Epithelial cell of proximal tubule (primary cell): ENCODE data around the gene MRPL22. TPM values are rescaled to one million over a fixed set of nuclear protein-coding genes. Genes with fewer than 3 reads are reported as not detected.
"Not testable (repeated sequence)": the region's sequence is repeated elsewhere in the genome, so short reads cannot be mapped to it uniquely, and the experiment has no call there.

Source experiments
- DNase-seq: peaks from one replicate; pipeline ENCODE4 v3.0.0-alpha.2; 2011; ENCODE audit warnings: low read depth
- H3K4me3 ChIP-seq: 2 replicates; pipeline ENCODE4 v1.5.1; 2011; ENCODE audit warnings: low read depth, mild to moderate bottlenecking, low read length
- total RNA-seq: library from RNA; depleted of rRNA; stranded (reverse); fragments of >200 nt; gene quantifications from 2 replicates; pipeline ENCODE4 v1.2.3, GENCODE V29; 2015
- TF ChIP-seq, protein P1 (sequence below): conservative IDR thresholded peaks from 2 replicates; pipeline ENCODE4 v1.5.1; 2012; ENCODE audit warnings: low read depth, mild to moderate bottlenecking, low read length

Gene MRPL22
- total RNA-seq, 1 donor from 2014 or later: 20.3 TPM

DNA sequence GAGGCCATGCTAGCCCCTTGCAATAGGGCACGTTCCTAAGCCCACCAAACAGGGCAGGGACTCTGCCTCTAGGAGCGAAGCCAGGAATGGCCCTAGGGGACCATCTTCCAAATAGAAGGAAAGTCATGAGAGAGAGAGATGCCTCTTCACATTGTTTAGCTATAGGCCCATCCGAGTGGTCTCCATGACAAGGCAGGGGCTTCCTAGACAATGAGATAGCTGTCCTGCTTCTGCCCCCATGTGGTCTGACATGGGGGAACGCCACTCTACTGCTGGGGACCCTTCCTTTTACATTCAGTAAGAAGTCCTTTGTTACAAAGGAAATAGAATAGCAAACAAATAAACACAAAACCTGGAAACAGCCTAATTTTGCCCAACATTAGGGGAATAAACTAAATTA lies 54.8 kb downstream of the MRPL22 start:
- DNase-seq: no peak
- TF ChIP-seq, protein P1, sequence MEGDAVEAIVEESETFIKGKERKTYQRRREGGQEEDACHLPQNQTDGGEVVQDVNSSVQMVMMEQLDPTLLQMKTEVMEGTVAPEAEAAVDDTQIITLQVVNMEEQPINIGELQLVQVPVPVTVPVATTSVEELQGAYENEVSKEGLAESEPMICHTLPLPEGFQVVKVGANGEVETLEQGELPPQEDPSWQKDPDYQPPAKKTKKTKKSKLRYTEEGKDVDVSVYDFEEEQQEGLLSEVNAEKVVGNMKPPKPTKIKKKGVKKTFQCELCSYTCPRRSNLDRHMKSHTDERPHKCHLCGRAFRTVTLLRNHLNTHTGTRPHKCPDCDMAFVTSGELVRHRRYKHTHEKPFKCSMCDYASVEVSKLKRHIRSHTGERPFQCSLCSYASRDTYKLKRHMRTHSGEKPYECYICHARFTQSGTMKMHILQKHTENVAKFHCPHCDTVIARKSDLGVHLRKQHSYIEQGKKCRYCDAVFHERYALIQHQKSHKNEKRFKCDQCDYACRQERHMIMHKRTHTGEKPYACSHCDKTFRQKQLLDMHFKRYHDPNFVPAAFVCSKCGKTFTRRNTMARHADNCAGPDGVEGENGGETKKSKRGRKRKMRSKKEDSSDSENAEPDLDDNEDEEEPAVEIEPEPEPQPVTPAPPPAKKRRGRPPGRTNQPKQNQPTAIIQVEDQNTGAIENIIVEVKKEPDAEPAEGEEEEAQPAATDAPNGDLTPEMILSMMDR: peak; percentile 16
- H3K4me3 ChIP-seq: no peak overlapping the region

DNA sequence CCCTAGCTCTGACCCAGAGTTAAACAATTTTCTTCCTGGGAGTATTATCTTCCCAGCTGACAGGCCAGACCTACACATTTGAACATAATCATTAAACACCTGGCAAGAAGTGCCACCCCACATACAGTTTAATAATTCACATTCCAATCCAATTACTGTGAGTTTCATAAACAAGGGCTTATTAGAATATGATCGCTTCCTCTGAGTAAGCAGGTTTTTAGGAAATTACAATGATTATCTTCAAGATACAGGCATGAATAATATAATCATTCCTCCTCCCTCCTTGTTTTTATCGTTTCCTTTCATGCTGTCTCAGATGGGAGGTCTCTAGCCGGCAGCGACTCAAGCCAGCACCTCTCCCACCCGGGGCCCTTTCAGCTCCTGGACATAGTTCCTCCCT lies 56.9 kb downstream of the MRPL22 start:
- TF ChIP-seq, protein P1: no peak
- no peak for DNase-seq

DNA sequence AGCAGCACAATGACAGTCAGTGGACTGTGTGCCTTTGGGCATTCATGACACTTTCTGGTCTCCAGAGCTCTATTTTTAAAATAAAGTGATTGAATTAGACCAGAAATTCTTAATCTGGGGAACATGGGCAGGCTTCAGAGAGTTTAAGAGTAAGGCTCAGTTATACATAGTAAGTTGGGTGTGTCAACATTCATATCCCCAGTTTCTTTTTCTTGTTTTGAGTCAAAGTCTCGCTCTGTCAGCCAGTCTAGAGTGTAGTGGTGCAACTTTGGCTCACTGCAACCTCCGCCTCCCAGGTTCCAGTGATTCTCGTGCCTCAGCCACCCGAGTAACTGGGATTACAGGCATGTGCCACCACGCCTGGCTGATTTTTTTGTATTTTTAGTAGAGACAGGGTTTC lies 59.0 kb downstream of the MRPL22 start:
- TF ChIP-seq, protein P1: no peak
- no peak for DNase-seq
- H3K4me3 ChIP-seq: no peak overlapping the region

More for the DNA sequence above, 56.9 kb downstream of the MRPL22 start:
- H3K4me3 ChIP-seq: no peak overlapping the region

DNA sequence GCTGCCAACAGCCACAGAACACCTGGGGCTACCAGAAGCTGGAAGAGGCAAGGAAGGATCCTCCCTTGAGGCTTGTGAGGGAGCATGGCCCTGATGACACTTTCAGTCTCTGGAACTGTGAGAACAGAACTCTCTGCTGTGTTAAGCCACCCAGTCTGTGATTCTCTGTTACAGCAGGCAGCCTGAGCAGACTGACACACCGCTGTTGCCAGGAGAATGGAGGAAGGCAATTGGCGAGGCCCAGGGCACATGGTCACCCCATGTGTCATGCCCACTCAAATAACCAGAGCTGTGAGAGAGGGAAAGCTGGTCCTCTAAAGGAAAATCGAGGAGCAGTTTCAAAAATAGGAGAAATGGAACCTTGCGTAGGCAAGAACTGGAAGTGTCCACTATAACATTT lies 60.6 kb downstream of the MRPL22 start:
- H3K4me3 ChIP-seq: no peak overlapping the region
- TF ChIP-seq, protein P1: no peak
- no peak for DNase-seq

GRCh38 chr5:155002722-155003121 lies 61.8 kb downstream of the MRPL22 start:
- H3K4me3 ChIP-seq, DNase-seq: not testable (repeated sequence)

GRCh38 chr5:155004138-155004744 lies 63.4 kb downstream of the MRPL22 start:
- DNase-seq: no peak
- TF ChIP-seq, protein P1: peak; percentile 51
- H3K4me3 ChIP-seq: no peak overlapping the region

- not testable (repeated sequence) for DNase-seq
Observed at GRCh38 chr5:155006265-155006664, 65.4 kb downstream of the MRPL22 start.

GRCh38 chr5:155008669-155009068 lies 67.8 kb downstream of the MRPL22 start:
- H3K4me3 ChIP-seq: no peak overlapping the region
- DNase-seq: no peak

More at GRCh38 chr5:155006265-155006664, 65.4 kb downstream of the MRPL22 start:
- not testable (repeated sequence) for H3K4me3 ChIP-seq

More at GRCh38 chr5:155008669-155009068, 67.8 kb downstream of the MRPL22 start:
- TF ChIP-seq, protein P1: no peak
